Activated CD8-positive, alpha-beta memory T cell treated with anti-CD3 and anti-CD28 coated beads, Interleukin-2, amount 50 U/mL, for 1 hour (primary cell): Measurements from ENCODE around the gene ZBED4.

Experiments
- DNase-seq: peaks from one replicate; pipeline ENCODE4 v3.0.0-alpha.2; 2020; ENCODE audit errors: extremely low read depth

Gene ZBED4

GRCh38 chr22:49880281-49880680 is 26.6 kb downstream of the ZBED4 start:
- DNase-seq, result no peak

GRCh38 chr22:49881856-49882255 is 28.2 kb downstream of the ZBED4 start:
- no peak for DNase-seq

DNA sequence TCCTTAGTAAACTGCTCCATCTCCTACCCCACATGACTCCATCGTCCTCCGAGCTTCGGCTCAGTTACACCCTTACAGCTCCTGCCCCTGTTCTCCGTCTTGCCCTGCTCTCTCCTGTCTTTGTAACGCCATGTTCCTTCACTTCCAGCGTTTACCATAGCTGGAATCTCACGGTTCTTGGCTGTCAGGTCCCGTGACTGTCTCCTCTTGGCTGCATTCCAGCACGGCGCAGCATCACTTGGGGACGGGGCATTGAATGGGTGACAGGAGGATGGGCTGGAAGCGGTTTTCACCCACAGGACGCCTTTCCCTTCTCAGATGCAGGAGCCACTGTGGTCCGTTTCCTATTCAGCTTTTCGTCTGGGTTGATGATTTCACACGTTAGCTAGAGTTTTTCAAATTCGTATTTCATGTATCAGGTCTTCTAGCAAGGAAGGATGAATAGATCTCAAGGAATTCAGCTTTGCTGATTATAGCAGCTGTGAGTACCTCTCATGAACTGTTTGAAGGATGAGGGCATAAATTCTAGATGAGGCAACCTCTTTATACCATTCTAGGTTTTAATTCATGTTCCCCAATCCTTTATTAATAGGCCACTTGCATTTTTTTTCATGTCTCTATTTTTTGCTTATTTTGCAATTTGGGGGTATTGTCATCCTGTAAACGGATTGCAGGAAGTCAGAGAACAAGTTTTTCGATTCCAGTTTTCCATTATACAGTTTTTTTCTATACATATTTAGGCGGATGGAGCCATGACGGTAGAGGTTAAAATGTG is 29.1 kb downstream of the ZBED4 start:
- DNase-seq, result no peak

- DNase-seq, result no peak
These were observed 29.6 kb downstream of the ZBED4 start for GRCh38 chr22:49883294-49883640.

DNA sequence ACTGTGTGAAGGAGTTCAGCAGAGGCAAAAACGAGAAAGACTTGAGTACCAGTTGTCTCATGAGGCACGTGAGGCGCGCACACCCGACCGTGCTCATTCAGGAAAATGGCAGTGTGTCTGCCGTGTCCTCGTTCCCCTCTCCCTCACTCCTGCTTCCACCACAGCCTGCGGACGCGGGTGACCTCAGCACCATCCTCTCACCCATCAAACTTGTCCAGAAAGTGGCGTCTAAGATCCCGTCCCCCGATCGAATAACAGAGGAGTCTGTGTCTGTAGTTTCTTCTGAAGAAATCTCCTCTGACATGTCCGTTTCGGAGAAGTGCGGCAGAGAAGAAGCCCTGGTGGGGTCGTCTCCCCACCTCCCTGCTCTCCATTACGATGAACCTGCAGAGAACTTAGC is 30.4 kb downstream of the ZBED4 start:
- DNase-seq, result no peak

DNA sequence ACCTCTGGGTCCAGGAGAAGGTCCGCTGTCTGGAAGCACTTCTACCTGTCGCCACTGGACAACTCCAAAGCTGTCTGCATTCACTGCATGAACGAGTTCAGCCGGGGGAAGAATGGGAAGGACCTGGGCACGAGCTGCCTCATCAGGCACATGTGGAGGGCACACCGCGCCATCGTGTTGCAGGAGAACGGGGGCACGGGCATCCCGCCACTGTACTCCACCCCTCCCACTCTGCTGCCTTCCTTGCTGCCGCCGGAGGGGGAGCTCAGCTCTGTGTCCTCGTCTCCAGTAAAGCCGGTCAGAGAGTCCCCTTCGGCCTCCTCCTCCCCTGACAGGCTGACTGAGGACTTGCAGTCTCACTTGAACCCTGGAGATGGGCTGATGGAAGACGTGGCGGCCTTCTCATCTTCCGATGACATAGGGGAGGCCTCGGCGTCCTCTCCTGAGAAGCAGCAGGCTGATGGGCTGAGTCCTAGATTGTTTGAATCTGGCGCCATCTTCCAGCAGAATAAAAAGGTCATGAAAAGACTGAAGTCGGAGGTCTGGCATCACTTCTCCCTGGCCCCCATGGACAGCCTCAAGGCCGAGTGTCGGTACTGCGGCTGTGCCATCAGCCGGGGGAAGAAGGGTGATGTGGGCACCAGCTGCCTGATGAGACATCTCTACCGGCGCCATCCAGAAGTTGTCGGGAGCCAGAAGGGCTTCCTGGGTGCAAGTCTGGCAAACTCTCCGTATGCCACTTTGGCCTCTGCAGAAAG is 31.0 kb downstream of the ZBED4 start:
- no peak for DNase-seq

GRCh38 chr22:49885281-49885680 is 31.6 kb downstream of the ZBED4 start:
- no peak for DNase-seq

DNA sequence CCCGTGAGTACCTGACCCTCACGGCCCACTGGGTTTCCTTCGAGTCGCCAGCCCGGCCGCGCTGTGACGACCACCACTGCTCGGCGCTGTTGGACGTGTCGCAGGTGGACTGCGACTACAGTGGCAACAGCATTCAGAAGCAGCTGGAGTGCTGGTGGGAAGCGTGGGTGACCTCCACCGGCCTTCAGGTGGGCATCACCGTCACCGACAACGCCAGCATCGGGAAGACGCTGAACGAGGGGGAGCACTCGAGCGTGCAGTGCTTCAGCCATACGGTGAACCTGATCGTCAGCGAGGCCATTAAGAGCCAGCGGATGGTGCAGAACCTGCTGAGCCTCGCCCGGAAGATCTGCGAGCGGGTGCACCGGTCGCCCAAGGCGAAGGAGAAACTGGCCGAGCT is 32.2 kb downstream of the ZBED4 start:
- DNase-seq, result no peak

DNA sequence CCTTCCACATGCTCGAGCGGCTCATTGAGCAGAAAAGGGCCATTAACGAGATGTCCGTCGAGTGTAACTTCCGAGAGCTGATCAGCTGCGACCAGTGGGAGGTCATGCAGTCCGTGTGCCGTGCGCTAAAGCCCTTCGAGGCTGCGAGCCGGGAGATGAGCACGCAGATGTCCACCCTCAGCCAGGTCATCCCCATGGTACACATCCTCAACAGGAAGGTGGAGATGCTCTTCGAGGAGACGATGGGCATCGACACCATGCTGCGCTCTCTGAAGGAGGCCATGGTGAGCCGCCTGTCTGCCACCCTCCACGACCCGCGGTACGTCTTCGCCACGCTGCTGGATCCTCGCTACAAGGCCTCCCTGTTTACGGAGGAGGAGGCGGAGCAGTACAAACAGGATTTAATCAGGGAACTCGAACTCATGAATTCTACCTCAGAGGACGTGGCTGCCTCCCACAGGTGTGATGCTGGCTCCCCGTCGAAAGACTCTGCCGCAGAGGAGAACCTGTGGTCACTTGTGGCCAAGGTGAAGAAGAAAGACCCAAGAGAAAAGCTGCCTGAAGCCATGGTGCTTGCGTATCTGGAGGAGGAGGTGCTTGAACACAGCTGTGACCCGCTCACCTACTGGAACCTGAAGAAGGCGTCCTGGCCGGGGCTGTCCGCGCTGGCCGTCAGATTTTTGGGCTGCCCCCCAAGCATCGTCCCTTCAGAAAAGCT is 32.9 kb downstream of the ZBED4 start:
- no peak for DNase-seq

DNA sequence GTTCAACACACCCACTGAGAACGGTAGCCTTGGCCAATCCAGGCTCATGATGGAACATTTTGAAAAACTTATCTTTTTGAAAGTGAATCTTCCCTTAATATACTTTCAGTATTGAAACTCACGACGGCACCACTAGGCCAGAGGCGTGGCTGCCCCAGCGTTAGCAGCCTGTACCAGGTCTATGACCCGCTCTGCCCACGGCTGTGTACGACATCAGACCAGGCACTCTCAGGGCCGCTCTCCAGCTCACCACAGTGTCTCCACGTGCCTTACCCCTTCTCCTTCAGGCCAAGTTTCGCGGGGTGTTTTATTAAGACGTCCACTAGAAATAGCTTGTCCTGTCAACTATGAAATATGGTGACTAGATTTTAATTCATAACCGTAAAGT is 33.4 kb downstream of the ZBED4 start:
- DNase-seq, result no peak

- DNase-seq, result no peak
These were observed 34.1 kb downstream of the ZBED4 start for GRCh38 chr22:49887702-49888101.

DNA sequence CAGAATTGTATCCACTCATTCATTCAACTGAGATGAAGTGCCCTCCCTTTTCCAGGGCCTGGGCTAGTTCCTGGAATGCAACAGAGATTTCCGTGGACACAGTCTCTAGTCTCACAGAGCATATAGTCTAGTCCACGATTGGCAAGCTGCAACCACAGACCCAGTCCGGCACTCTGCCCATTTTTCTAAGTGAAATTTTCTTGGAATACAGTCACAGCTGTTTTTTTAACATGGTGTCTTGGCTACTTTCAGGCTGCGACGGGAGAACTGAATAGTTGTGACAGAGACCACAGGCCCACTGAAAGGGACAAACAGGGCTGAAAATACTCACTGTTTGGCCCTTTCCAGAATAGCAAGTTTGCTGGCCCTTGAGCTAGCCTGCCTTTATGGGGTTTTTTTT is 35.4 kb downstream of the ZBED4 start:
- no peak for DNase-seq

DNA sequence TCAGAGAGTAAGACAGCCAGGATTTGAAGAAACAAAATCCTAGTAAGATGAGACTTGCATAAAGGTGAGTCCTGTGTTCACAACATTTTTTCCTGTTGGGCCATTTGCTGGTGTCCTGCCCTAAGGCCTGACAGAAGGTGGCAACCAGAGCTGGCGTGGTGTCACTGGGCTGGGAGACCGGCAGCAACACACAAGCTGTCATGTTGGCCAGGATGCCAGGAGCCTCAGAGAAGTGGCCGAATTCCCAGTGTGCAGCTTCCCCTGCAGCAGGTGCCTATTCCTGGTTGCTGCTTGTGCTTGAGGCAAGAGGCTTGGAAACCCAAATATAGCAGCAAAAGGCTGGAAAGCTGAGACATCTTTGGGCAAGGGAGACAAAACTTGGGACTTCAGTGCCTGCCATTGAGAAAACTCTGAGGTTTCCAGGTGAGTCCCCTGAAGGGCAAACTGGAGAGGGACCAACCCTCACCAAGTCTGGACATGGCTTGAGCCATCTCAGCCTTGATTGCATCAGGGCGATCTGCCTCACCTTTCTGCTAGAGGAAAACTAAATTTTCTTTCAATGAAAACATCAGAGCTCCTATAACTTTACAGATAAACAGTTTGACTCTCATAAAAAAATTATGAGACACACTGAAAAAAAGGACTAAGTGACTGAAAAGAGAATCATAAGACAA is 38.7 kb downstream of the ZBED4 start:
- no peak for DNase-seq

DNA sequence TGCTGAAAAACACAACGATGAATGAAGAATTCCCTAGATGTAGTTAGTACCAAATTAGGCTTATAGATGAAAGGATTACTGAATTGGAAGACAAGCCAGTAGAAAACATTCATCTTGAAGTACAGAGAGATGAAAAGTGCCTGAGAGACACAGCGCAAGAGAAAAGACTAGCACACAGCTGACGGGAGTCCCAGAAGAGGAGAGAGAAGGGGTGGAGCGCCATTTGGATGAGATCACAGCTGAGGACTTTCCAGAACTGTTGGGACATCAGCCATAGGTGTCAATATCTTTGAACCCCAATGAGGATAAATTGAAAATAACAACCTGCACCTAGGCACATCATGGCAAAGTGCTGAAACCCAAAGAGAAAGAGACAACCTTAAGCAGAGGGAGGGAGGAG is 39.4 kb downstream of the ZBED4 start:
- DNase-seq, result no peak

- DNase-seq, result no peak
These were observed 40.8 kb downstream of the ZBED4 start for GRCh38 chr22:49894322-49895054.

DNA sequence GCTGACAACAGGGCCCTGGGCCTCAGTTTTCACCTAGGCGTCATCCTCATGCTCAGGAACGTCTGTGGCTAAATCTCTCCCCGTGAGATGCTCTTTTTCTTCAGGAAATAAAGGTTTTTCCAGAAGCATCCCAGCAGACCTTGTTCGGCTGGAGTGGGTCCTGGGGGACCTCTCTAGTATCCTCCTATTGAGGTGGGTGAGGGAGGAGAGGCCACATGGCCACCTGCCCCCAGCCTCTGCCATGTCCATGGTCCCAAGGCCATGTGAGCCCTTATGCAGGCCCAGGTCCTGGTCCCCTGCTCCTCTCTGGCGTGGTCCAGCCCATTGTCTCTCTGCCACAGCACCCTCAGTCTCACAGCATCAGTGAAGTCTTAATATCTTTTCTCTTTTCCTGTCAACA is 42.6 kb downstream of the ZBED4 start:
- DNase-seq, result no peak

- DNase-seq, result no peak
These were observed 43.5 kb downstream of the ZBED4 start for GRCh38 chr22:49897015-49897684.

- DNase-seq, result no peak
These were observed 45.9 kb downstream of the ZBED4 start for GRCh38 chr22:49899530-49899929.

DNA sequence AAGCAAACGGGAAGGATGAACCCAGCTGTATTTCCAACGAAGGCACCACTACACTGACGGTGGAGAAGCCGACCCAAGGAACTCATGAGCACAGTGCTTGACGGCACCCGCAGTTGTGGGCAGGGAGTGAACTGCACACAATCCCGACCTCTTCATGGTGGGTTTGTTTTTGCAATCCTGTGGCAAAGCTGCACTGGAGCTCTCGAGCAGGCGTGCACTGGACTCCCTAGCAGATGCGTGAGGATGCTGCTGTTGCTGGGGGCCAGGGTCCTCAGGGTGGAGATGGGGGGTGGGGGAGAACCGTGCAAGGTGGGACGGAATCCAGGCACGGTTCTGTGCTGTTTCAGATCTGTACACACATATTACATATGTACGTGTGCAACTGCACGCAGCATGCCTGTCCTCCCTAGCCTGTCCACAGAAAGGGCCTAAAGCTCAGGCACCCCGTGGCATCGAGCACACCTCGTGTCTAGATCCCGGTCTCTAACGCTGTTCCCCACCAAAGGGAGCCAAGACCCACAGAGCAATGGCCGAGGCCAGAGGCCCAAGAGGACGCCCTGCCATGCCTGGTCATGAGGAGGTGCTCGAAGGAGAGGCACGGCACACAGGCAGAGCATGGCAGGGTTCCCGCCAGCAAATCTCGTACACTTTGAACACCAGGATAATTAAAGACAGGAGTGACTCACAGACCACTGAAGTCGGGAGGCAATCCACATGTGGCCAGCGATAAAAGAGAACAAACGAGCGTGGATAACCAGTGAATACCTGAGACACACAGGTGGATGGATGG is 47.0 kb downstream of the ZBED4 start:
- no peak for DNase-seq

- no peak for DNase-seq
These were observed 47.8 kb downstream of the ZBED4 start for GRCh38 chr22:49901457-49901856.
